ENCODE measurements around the gene SPHK1.

SPHK1 gene

GRCh38 chr17:76385892-76386786 is 1.7 kb downstream of the SPHK1 start:
- TF ChIP-seq CTCF (conservative IDR thresholded peaks at IDR 0.05; ENCODE audit: low read depth), result peak; percentile 91
- POLR2A ChIA-PET (ENCODE audit: low non-redundant PET), result no interaction called here
- peak overlapping the region; percentile 96 for H3K27ac ChIP-seq
- CTCF ChIA-PET, result interaction anchor here (0.5 to 3.0 kb wide), 17 partner anchors 11 to 1787 kb away, joined by 3 to 30 read pairs (median 4); no protein-coding TSS in a partner anchor
- peak; percentile 84 for DNase-seq (ENCODE audit: low spot score)

GRCh38 chr17:76386966-76387765 is 2.8 kb downstream of the SPHK1 start:
- ChIA-PET CTCF (interaction anchor here (0.7 to 3.0 kb wide), 4 partner anchors 10 to 336 kb away, joined by 3 to 30 read pairs (median 4); no protein-coding TSS in a partner anchor), POLR2A (ENCODE audit: low non-redundant PET) (no interaction called here)
- no peak for TF ChIP-seq CTCF (conservative IDR thresholded peaks at IDR 0.05; ENCODE audit: low read depth)
- peak overlapping the region; percentile 96 for H3K27ac ChIP-seq
- DNase-seq (ENCODE audit: low spot score), result no peak

- peak overlapping the region; percentile 96 for H3K27ac ChIP-seq
- ChIA-PET CTCF (interaction anchor here (0.6 to 1.2 kb wide), 5 partner anchors 19 to 844 kb away, joined by 3 to 5 read pairs (median 4); partner anchors contain the start of gene PRPSAP1), POLR2A (ENCODE audit: low non-redundant PET) (no interaction called here)
- TF ChIP-seq CTCF (conservative IDR thresholded peaks at IDR 0.05; ENCODE audit: low read depth), result no peak
- DNase-seq (ENCODE audit: low spot score), result no peak
These were observed 4.8 kb downstream of the SPHK1 start for GRCh38 chr17:76388966-76389888.

GRCh38 chr17:76390003-76390421 is 5.6 kb downstream of the SPHK1 start:
- ChIA-PET POLR2A (ENCODE audit: low non-redundant PET) (no interaction called here), CTCF (interaction anchor here (1.2 kb wide), 1 partner anchor 20 kb away, joined by 4 read pairs; no protein-coding TSS in a partner anchor)
- TF ChIP-seq CTCF (conservative IDR thresholded peaks at IDR 0.05; ENCODE audit: low read depth), result no peak
- no peak for DNase-seq (ENCODE audit: low spot score)
- H3K27ac ChIP-seq, result peak overlapping the region; percentile 96

GRCh38 chr17:76391200-76391715 is 6.8 kb downstream of the SPHK1 start:
- CTCF ChIA-PET, result interaction anchor here (0.6 kb wide), 1 partner anchor 9 kb away, joined by 3 read pairs; no protein-coding TSS in a partner anchor
- no peak for TF ChIP-seq CTCF (conservative IDR thresholded peaks at IDR 0.05; ENCODE audit: low read depth)
- H3K27ac ChIP-seq, result peak overlapping the region; percentile 96
- no peak for DNase-seq (ENCODE audit: low spot score)
- POLR2A ChIA-PET (ENCODE audit: low non-redundant PET), result no interaction called here

Data from RWPE1 (cell line).